ENCODE measurements around the gene TRIM27. TPM values are rescaled to one million over a fixed set of nuclear protein-coding genes. Genes with fewer than 3 reads are reported as not detected.
"Not testable (repeated sequence)": the region's sequence is repeated elsewhere in the genome, so short reads cannot be mapped to it uniquely, and the experiment has no call there.

The TRIM27 gene
- total RNA-seq, 2 experiments from 2014 or later: 48.5 to 54.6 TPM

DNA sequence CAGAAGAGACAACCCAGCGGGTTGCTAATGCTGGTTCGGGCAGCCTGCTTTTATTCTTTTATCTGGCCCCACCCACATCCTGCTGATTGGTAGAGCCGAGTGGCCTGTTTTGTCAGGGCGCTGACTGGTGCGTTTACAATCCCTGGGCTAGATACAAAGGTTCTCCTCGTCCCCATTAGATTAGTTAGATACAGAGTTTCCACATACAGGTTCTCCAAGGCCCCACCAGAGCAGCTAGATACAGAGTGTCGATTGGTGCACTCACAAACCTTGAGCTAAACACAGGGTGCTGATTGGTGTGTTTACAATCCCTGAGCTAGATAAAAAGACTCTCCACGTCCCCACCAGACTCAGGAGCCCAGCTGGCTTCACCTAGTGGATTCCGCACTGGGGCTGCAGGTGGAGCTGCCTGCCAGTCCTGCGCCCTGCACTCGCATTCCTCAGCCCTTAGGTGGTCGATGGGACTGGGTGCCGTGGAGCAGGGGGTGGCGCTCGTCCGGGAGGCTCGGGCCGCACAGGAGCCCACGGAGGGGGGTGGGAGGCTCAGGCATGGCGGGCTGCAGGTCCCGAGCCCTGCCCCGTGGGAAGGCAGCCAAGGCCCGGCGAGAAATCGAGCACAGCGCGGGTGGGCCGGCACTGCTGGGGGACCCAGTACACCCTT is 51.5 kb downstream of the TRIM27 start:
- H3K4me1 Mint-ChIP-seq; H3K4me3 Mint-ChIP-seq; H3K27me3 Mint-ChIP-seq; H3K9me3 Mint-ChIP-seq (ENCODE audit: low read depth); H3K27ac Mint-ChIP-seq; DNase-seq; intact Hi-C loops (cut with DNase I, micrococcal nuclease); H3K36me3 Mint-ChIP-seq (ENCODE audit: low read depth); ATAC-seq: not testable (repeated sequence)
- CTCF ChIA-PET: interaction anchor here (0.8 kb wide), 1 partner anchor 18 kb away, joined by 3 read pairs; no protein-coding TSS in a partner anchor
- POLR2A ChIA-PET: interaction anchor here (0.6 kb wide), 1 partner anchor 489 kb away, joined by 3 read pairs; no protein-coding TSS in a partner anchor

GRCh38 chr6:28871335-28872156 is 52.2 kb downstream of the TRIM27 start:
- Mint-ChIP-seq H3K4me3 (no peak overlapping the region), H3K36me3 (ENCODE audit: low read depth) (no peaks in the 10 kb centered on the region), H3K4me1 (peaks cover 10% of the 10 kb centered on the region), H3K27ac (no peak overlapping the region), H3K27me3 (no peaks in the 10 kb centered on the region), H3K9me3 (ENCODE audit: low read depth) (no peaks in the 10 kb centered on the region)
- ATAC-seq: no peak
- intact Hi-C loops (cut with DNase I, micrococcal nuclease): no loop called here
- CTCF ChIA-PET: interaction anchor here (0.8 to 1.2 kb wide), 2 partner anchors 19 to 782 kb away, joined by 3 read pairs; no protein-coding TSS in a partner anchor
- DNase-seq: no peak
- POLR2A ChIA-PET: interaction anchor here (0.6 to 0.9 kb wide), 2 partner anchors 14 to 488 kb away, joined by 3 to 5 read pairs; no protein-coding TSS in a partner anchor

- intact Hi-C loops (cut with DNase I, micrococcal nuclease): loop anchor here (10.0 kb wide), 5 partner anchors 974 to 1734 kb away; a partner anchor contains a TSS
- H3K27me3 Mint-ChIP-seq: no peaks in the 10 kb centered on the region
- no peak for DNase-seq
- H3K4me3 Mint-ChIP-seq: no peak overlapping the region
- peaks cover 3% of the 10 kb centered on the region for H3K9me3 Mint-ChIP-seq (ENCODE audit: low read depth)
- peaks cover 23% of the 10 kb centered on the region for H3K4me1 Mint-ChIP-seq
- H3K36me3 Mint-ChIP-seq (ENCODE audit: low read depth): no peaks in the 10 kb centered on the region
- no peak overlapping the region for H3K27ac Mint-ChIP-seq
- POLR2A ChIA-PET: no interaction called here
- no peak for ATAC-seq
- CTCF ChIA-PET: interaction anchor here (0.7 to 1.5 kb wide), 2 partner anchors 32 to 504 kb away, joined by 3 to 4 read pairs; no protein-coding TSS in a partner anchor
Observed at GRCh38 chr6:28868873-28869272, 54.9 kb downstream of the TRIM27 start.

- Mint-ChIP-seq H3K4me1 (peaks cover 32% of the 10 kb centered on the region), H3K27me3 (peaks cover 1% of the 10 kb centered on the region), H3K27ac (peak overlapping the region; percentile 88), H3K4me3 (peak overlapping the region; percentile 74), H3K9me3 (ENCODE audit: low read depth) (peaks cover 9% of the 10 kb centered on the region), H3K36me3 (ENCODE audit: low read depth) (peaks cover 6% of the 10 kb centered on the region)
- peak; percentile 58 for DNase-seq
- POLR2A ChIA-PET: interaction anchor here (0.6 to 2.4 kb wide), 4 partner anchors 18 to 1740 kb away, joined by 5 to 46 read pairs (median 16); a partner anchor contains a TSS
- ATAC-seq: peak; percentile 42
- intact Hi-C loops (cut with DNase I, micrococcal nuclease): loop anchor here (2.0 to 10.0 kb wide), 7 partner anchors 56 to 1732 kb away; partner anchors contain the start of gene TRIM27 (in 1 of the 2)
- CTCF ChIA-PET: interaction anchor here (1.2 to 7.8 kb wide), 5 partner anchors 10 to 114 kb away, joined by 3 to 69 read pairs (median 7); no protein-coding TSS in a partner anchor
Observed at GRCh38 chr6:28867086-28867409, 56.7 kb downstream of the TRIM27 start.

- H3K27me3 Mint-ChIP-seq; H3K9me3 Mint-ChIP-seq (ENCODE audit: low read depth); H3K36me3 Mint-ChIP-seq (ENCODE audit: low read depth): not testable (repeated sequence)
- ChIA-PET CTCF (interaction anchor here (0.6 to 7.8 kb wide), 11 partner anchors 10 to 149 kb away, joined by 3 to 69 read pairs (median 4); no protein-coding TSS in a partner anchor), POLR2A (interaction anchor here (0.6 to 2.4 kb wide), 15 partner anchors 8 to 1739 kb away, joined by 3 to 46 read pairs (median 5); a partner anchor contains a TSS)
- intact Hi-C loops (cut with DNase I, micrococcal nuclease): loop anchor here (1.0 to 10.0 kb wide), 8 partner anchors 18 to 1732 kb away; partner anchors contain the start of gene TRIM27 (in 1 of the 2)
- H3K27ac Mint-ChIP-seq: peak overlapping the region; percentile 88
- peak; percentile 62 for ATAC-seq
- peak; percentile 86 for DNase-seq
- H3K4me1 Mint-ChIP-seq: peaks cover 32% of the 10 kb centered on the region
- peak overlapping the region; percentile 74 for H3K4me3 Mint-ChIP-seq
Observed at GRCh38 chr6:28866205-28867085, 57.3 kb downstream of the TRIM27 start.

DNA sequence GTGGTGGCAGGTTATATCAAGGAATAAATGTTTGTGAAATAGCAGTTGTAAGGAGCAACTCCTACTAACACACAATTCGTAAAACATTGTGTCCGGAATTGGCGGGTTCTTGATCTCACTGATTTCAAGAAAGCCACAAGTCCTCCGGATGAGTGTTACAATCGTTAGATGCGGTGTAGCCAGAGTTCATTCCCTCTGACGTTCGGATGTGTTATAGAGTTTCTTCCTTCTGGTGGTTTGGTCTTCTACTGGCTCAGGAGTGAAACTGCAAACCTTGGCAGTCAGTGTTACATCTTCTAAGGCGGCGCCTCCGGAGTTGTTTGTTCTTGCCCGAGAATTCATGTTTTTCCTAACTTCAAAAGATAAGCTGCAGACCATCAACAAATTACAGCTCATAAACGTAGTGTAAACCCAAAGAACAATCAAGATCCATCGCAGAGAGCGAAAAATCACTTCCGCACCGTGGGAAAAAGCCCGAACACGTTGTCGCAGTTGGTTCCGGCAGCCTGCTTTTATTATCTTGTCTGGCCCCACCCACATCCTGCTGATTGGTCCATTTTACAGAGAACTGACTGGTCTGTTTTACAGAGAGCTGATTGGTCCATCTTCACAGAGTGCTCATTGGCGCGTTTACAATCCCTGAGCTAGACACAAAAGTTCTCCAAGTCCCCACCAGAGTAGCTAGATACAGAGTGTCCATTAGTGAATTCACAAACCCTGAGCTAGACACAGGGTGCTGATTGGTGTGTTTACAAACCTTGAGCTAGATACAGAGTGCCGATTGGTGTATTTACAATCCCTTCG is 58.2 kb downstream of the TRIM27 start:
- peaks cover 6% of the 10 kb centered on the region for H3K36me3 Mint-ChIP-seq (ENCODE audit: low read depth)
- intact Hi-C loops (cut with DNase I, micrococcal nuclease): loop anchor here (1.0 to 10.0 kb wide), 9 partner anchors 19 to 1731 kb away; partner anchors contain the start of gene TRIM27 (in 1 of the 2)
- peaks cover 9% of the 10 kb centered on the region for H3K9me3 Mint-ChIP-seq (ENCODE audit: low read depth)
- H3K4me3 Mint-ChIP-seq: peak overlapping the region; percentile 74
- POLR2A ChIA-PET: interaction anchor here (0.8 to 2.4 kb wide), 14 partner anchors 9 to 1057 kb away, joined by 3 to 46 read pairs (median 5); a partner anchor contains a TSS
- peaks cover 1% of the 10 kb centered on the region for H3K27me3 Mint-ChIP-seq
- peak overlapping the region; percentile 82 for H3K27ac Mint-ChIP-seq
- peak; percentile 28 for ATAC-seq
- H3K4me1 Mint-ChIP-seq: peaks cover 35% of the 10 kb centered on the region
- DNase-seq: peak; percentile 82
- CTCF ChIA-PET: interaction anchor here (0.6 to 7.8 kb wide), 10 partner anchors 11 to 150 kb away, joined by 3 to 69 read pairs (median 4); no protein-coding TSS in a partner anchor

- ATAC-seq: no peak
- Mint-ChIP-seq H3K36me3 (ENCODE audit: low read depth) (peaks cover 6% of the 10 kb centered on the region), H3K27ac (peak overlapping the region; percentile 78), H3K4me3 (peak overlapping the region; percentile 74), H3K27me3 (peaks cover 1% of the 10 kb centered on the region), H3K9me3 (ENCODE audit: low read depth) (peaks cover 9% of the 10 kb centered on the region), H3K4me1 (peaks cover 36% of the 10 kb centered on the region)
- intact Hi-C loops (cut with DNase I, micrococcal nuclease): loop anchor here (2.0 to 10.0 kb wide), 6 partner anchors 970 to 1730 kb away; a partner anchor contains a TSS
- POLR2A ChIA-PET: interaction anchor here (0.7 to 1.9 kb wide), 3 partner anchors 31 to 997 kb away, joined by 3 to 6 read pairs (median 6); a partner anchor contains a TSS
- peak; percentile 10 for DNase-seq
- CTCF ChIA-PET: interaction anchor here (2.5 to 7.8 kb wide), 2 partner anchors 12 to 25 kb away, joined by 11 to 69 read pairs; no protein-coding TSS in a partner anchor
Observed at GRCh38 chr6:28864326-28864923, 59.4 kb downstream of the TRIM27 start.

GRCh38 chr6:28863604-28864325 is 60.0 kb downstream of the TRIM27 start:
- Mint-ChIP-seq H3K36me3 (ENCODE audit: low read depth) (peaks cover 6% of the 10 kb centered on the region), H3K9me3 (ENCODE audit: low read depth) (peaks cover 9% of the 10 kb centered on the region), H3K4me3 (peak overlapping the region; percentile 74), H3K27me3 (peaks cover 1% of the 10 kb centered on the region), H3K4me1 (peaks cover 36% of the 10 kb centered on the region), H3K27ac (peak overlapping the region; percentile 78)
- ChIA-PET CTCF (interaction anchor here (0.8 to 7.8 kb wide), 6 partner anchors 21 to 152 kb away, joined by 3 to 69 read pairs (median 8); no protein-coding TSS in a partner anchor), POLR2A (interaction anchor here (0.7 to 1.9 kb wide), 6 partner anchors 21 to 970 kb away, joined by 3 to 6 read pairs (median 4); a partner anchor contains a TSS)
- intact Hi-C loops (cut with DNase I, micrococcal nuclease): loop anchor here (1.0 to 10.0 kb wide), 12 partner anchors 24 to 1729 kb away; partner anchors contain the start of gene TRIM27 (in 1 of the 2)
- DNase-seq: peak; percentile 88
- peak; percentile 45 for ATAC-seq

DNA sequence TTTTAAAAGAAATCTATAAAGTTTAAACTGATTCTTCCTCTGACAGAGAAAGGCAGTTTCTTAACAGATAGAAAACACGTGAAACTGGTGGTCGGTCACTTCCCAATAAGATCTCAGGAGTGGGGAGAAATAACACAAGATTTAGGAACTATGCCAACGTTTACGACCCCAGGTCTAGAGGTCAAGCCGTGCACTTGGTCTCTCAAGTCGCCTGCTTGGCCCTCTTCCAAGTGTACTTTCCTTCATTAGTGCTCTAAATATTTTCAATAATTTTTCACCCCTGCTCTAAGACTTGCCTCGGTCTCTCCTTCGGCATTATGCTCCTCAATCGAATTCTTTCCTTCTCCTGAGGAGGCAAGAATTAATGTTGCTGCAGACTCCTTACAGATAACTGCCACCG is 61.7 kb downstream of the TRIM27 start:
- Mint-ChIP-seq H3K27me3 (peaks cover 1% of the 10 kb centered on the region), H3K27ac (no peak overlapping the region), H3K36me3 (ENCODE audit: low read depth) (peaks cover 6% of the 10 kb centered on the region), H3K9me3 (ENCODE audit: low read depth) (peaks cover 9% of the 10 kb centered on the region), H3K4me3 (no peak overlapping the region), H3K4me1 (peaks cover 29% of the 10 kb centered on the region)
- ChIA-PET POLR2A (no interaction called here), CTCF (interaction anchor here (1.3 to 7.8 kb wide), 5 partner anchors 22 to 154 kb away, joined by 4 to 69 read pairs (median 9); no protein-coding TSS in a partner anchor)
- DNase-seq (no peak), ATAC-seq (no peak)
- intact Hi-C loops (cut with DNase I, micrococcal nuclease): loop anchor here (10.0 kb wide), 5 partner anchors 967 to 1727 kb away; a partner anchor contains a TSS

Measured in activated CD4-positive, alpha-beta T cell treated with anti-CD3 and anti-CD28 coated beads for 36 hours (primary cell).